GM19025 (cell line): ENCODE measurements around the gene SSR4.

Experiments used
- ATAC-seq: cut with Tn5 transposase; IDR thresholded peaks from one replicate; pipeline ENCODE4 v1.9.1; 2021; ENCODE audit warnings: mild to moderate bottlenecking, low read depth, moderate library complexity; ENCODE audit not compliant: unreplicated experiment

The SSR4 gene

DNA sequence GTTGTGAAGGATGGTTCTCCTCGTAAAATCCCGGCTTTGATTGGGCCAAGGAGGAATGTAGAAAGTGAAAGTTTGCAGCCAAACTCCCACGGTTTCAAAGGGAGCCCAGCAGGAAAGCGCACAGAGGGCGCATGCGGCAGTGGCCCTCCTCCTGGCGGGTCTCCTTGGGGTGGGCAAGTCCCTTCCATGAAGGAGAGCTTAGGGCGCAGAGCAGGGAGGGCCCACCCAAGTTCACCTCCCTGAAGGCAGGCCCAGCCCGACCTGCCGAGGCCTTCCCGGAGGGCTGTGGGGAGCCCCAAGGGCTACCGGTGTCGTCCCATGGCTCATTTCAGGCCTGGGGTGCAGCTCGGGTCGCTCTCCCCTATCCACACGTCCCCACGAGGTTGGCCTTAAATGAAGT is 33.8 kb downstream of the SSR4 start:
- no peak for ATAC-seq

DNA sequence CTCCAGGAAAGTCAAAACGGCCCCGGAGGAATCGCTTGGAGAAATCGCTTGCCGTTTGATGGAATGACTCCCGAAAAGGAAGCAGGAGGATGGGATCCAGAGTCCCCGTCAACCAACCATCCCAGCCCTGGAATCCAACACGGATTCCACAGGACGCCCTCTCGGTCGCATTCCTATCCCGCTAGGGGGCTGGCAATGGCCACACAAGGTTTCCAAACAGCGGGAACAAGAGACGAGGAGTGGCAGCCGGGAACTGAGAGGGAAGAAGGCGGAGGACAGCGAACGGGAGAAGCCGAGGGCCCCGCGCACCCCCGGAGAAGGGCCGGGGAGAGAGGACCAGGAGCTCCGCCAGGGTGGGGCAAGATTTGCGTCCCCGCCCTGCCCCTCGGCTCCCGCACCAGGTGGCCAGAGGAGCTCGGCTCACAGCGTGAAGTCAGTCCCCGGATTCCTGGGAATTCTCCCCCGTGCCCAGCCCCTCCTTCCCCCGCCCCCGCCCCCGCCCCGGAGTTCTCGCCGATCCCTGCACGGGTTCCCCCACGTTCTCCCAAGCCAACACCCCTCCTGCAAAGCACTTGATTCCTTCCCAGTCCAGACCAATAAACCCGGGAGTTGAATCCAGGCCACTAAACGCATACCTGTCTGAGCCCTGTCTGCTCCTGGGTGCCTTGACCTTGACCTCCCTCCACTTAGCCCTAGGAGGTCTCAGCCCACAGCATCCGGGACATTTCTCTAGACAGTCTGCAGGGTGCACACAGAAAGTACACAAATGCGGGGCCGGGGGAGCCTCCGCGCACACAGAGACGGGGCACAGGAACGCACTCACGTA is 34.5 kb downstream of the SSR4 start:
- no peak for ATAC-seq

GRCh38 chrX:153829549-153829798 is 35.0 kb downstream of the SSR4 start:
- no peak for ATAC-seq

DNA sequence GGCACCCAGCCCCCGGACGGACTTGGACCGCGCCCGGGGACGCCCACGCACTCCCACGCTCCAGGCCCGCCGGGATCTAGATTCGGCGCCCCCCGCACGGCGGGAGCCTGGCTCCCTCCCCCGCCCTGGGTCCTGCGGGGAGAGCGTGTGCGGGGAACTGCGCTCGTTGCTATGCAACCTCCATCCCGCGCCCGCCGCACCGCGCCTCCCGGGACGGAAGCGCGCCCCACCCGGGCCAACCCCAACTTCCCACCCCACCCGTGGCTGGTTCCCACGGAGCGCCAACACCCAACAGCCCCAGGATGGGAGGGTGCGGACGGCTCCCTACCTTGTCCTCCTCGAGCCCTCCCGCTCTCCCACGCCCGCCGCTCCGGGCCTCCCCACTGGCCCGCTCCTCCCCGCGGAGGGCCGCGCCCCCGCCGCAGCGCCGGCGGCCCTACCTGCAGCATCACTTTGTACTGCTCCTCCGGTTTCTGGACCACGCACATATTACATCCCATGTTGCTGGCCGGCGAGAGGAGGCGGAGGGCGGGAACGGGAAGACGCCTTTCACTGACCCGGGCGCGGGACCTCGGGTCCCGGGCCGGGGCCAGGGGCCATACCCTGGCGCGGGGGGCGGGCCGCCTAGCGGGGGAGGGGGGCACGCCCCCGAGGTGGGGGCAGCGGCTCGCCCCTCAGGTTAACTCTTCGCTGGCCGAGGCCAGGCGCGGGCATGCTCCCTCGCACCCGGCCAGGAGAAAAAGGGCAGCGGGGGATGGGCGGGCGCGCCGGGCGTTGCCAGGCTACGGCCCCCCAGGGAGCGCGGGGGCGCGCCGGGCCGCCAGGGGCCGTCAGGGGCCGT is 35.6 kb downstream of the SSR4 start, which contains the start of gene PDZD4:
PDZD4 (minus strand) TSS at position 746 of the 841 bp plus-strand sequence; CDS start at position 500, 246 bp downstream.
- ATAC-seq: no peak

GRCh38 chrX:153830640-153831428 is 36.4 kb downstream of the SSR4 start:
- no peak for ATAC-seq

DNA sequence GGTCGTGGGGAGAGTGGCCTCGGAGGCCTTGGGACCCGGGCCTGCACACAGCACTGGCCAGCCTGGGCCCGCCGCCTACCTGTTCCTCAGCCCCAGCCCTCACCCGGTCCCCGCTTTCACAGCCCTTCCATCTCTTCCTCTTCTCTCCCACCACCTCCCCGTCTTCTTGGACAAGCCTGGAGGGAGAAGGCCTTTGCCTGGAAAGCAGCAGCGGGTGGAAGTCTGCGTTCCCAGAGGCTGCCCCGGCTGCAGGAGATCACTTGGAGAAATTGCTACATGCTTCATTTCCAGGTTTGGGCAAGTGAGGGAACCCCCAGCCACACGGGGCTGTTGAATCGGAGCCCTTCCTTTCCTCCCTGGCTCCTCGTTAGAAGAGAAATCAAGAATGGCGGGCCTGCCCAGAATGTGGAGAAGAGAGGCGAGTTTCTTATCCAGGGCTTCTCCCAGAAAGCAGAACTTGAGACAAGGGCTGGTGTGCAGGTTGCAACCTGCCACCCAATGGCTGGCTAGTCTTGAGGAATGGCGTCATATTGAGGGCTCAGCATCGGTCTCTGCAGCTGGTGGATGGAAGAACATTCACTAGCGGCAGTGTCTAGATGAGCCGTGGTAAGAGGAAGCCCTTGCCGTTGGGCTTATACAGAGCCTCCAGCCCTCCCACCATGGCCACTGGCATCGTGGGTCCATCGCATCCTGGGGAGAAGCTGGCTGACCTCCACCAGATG is 37.1 kb downstream of the SSR4 start:
- no peak for ATAC-seq

- ATAC-seq: no peak
Observed at GRCh38 chrX:153832728-153833127, 38.3 kb downstream of the SSR4 start.

- ATAC-seq: no peak
Observed at GRCh38 chrX:153836921-153837320, 42.5 kb downstream of the SSR4 start.

- no peak for ATAC-seq
Observed at GRCh38 chrX:153844509-153845082, 50.1 kb downstream of the SSR4 start.

- no peak for ATAC-seq
Observed at GRCh38 chrX:153845195-153845594, 50.7 kb downstream of the SSR4 start.

DNA sequence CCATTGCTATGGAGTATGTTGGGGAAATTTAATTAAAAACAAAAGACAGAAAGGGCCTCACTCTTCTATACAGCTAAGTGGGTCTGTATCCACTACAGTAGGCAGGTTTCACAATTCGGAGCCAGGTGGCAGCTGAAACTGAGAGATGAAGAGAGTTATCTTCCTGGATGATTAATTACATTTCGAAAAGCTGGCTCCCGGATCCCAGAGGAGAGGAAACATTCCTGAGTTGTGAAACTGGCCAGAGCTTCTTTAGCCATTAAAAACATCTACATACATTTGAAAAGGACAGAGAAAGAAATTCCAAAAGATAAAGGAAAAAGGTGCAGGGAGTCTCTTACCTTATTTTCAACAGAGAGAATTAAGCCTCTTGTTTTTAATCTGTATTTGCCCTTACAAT is 51.4 kb downstream of the SSR4 start:
- ATAC-seq: no peak
